Stimulated activated CD4-positive, alpha-beta T cell treated with anti-CD3 and anti-CD28 coated beads, Interleukin-15, amount 100 ng/mL, for 24 hours (primary cell): ENCODE data around the gene ZNF691.
"Not testable (repeated sequence)": the region's sequence is repeated elsewhere in the genome, so short reads cannot be mapped to it uniquely, and the experiment has no call there.

Experiments
- DNase-seq: peaks from one replicate; pipeline ENCODE4 v3.0.0-alpha.2; 2020

Gene ZNF691

DNA sequence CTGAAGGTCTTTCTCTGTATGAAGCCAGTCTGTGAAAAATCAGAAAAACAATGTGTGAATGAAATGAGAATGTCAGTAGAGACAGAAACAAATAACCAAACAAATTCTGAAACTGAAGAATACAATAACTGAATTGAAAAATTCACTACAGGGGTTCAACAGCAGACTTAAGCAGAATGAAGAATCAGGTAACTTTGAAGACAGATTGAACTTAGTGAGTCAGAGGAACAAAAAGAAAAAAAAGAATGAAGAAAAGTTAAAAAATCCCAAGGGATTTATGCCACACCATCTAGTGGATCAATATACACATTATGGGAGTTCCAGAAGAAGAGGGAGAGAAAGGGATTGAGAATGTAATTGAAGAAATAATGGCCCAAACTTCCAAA, 14.6 kb downstream of the ZNF691 start:
- DNase-seq = no peak

DNA sequence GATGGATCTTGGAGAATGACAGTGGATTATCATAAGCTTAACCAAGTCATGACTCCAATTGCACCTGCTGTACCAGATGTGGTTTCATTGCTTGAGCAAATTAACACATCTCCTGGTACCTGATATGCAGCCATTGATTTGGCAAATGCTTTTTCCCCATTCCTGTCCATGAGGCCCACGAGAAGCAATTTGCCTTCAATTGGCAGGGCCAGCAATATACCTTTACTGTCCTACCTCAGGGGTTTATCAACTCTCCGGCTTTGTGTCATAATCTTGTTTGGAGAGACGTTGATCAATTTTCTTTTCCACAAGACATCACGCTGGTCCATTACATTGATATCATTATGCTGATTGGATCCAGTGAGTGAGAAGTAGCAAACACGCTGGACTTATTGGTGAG, 20.1 kb downstream of the ZNF691 start:
- DNase-seq = no peak

DNA sequence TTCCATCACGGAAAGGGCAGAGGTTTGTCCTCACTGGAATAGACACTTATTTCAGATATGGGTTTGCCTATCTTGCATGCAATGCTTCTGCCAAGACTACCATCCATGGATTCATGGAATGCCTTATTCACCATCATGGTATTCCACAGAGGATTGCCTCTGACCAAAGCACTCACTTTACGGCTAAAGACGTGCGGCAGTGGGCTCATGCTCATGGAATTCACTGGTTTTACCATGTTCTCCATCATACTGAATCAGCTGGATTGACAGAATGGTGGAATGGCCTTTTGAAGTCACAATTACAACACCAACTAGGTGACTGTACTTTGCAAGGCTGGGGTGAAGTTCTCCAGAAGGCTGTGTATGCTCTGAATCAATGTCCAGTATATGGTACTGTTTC, 22.1 kb downstream of the ZNF691 start:
- not testable (repeated sequence) for DNase-seq

DNA sequence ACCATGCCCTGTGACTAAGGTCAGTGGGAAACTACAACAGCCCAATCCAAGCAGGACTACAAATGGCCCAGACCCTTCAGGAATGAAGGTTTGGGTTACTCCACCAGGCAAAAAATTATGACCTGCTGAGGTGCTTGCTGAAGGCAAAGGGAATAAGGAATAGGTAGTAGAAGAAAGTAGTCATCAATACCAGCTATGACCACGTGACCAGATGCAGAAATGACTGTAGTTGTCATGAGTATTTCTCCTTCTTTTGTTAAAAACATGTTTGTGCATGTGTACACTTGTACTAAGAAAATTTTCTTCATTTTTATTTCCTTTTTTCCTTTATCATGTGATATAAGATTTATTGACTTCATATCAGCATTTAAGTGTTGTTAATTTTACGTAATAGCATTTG, 22.8 kb downstream of the ZNF691 start:
- not testable (repeated sequence) for DNase-seq

DNA sequence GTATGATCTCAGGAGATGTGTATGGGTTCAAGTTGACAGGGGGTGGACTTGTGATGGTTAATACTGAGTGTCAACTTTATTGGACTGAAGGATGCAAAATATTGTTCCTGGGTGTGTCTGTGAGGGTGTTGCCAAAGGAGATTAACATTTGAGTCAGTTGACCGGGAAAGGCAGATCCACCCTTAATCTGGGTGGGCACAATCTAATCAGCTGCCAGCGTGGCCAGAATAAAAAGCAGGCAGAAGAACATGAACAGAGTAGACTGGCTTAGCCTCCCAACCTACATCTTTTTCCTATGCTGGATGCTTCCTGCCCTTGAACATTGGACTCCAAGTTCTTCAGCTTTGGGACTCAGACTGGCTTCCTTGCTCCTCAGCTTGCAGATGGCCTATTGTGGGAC, 23.3 kb downstream of the ZNF691 start:
- DNase-seq = not testable (repeated sequence)

DNA sequence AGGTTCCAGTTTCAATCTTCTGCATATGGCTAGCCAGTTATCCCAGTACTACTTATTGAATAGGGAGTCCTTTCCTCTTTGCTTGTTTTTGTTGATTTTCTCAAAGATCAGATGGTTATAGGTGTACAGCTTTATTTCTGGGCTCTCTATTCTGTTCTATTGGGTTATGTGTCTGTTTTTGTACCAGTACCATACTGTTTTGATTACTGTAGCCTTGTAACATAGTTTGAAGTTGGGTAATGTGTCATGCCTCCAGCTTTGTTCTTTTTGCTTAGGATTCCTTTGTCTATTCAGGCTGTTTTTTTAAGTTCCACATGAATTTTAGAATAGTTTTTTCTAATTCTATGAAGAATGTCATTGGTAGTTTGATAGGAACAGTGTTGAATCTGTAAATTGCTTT, 26.7 kb downstream of the ZNF691 start:
- not testable (repeated sequence) for DNase-seq

DNA sequence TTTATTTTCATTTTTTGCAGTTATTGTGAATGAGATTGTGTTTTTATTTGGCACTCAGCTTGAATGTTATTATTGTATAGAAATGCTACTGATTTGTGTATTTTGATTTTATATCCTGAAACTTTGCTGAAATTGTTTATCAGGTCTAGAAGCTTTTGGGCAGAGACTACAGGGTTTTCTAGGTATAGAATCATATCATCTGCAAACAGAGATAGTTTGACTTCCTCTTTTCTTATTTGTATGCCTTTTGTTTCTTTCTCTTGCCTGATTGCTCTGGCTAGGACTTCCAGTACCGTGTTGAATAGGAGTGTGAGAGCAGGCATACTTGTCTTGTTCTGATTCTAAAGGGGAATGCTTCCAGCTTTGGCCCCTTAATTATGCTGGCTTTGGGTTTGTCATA, 27.3 kb downstream of the ZNF691 start:
- no peak for DNase-seq

DNA sequence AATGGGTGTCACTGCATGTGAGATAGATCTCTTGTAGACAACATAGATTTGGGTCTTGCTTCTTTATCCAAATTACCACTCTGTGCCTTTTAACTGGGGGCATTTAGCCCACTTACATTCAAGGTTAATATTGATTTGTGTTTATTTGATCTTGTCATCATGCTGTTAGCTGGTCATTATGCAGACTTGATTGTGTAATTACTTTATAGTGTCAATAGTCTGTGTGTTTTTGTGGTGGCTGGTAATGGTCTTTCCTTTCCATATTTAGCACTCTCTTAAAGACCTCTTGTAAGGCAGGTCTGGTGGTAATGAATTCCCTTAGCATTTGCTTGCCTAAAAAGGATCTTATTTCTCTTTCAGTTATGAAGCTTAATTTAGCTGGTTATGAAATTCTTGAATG, 29.6 kb downstream of the ZNF691 start:
- no peak for DNase-seq

DNA sequence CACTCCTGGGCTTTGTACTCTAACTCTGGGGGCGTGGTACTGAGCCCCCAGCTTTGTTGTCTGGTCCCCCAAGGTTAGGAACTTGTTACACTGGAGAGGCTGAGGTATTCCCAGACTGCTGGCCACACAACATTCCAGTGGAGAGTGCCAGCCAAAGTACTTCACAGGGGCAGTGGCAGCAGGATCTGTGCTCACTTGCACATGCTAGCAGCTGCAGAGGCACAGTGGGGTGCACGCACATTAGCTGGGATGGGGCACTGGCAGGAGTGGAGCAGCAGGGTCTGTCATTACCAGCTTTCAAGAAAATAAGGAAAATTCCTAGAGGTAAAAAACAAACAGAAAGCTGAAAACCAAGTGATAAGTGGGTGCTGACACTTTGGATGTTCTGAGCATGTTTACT, 31.0 kb downstream of the ZNF691 start:
- no peak for DNase-seq

DNA sequence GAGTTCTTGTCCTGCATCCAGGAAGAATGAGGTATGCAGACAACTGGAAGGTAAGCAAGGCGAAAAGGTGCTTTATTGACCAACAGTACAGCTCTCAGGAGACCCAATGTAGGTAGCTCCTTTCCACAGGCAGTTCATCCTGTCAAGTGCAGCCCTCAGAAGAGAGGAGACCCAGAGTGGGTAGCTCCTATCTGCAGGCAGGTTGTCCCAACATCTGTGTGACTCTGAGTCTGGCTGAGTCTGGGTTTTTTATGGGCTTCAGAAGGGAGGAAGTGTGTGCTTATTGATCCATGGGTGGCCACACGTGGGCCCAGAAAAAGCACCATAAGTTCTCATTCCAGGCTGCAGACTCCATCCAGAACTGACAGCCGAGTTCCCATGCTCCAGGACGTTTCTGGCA, 34.0 kb downstream of the ZNF691 start:
- DNase-seq = no peak

DNA sequence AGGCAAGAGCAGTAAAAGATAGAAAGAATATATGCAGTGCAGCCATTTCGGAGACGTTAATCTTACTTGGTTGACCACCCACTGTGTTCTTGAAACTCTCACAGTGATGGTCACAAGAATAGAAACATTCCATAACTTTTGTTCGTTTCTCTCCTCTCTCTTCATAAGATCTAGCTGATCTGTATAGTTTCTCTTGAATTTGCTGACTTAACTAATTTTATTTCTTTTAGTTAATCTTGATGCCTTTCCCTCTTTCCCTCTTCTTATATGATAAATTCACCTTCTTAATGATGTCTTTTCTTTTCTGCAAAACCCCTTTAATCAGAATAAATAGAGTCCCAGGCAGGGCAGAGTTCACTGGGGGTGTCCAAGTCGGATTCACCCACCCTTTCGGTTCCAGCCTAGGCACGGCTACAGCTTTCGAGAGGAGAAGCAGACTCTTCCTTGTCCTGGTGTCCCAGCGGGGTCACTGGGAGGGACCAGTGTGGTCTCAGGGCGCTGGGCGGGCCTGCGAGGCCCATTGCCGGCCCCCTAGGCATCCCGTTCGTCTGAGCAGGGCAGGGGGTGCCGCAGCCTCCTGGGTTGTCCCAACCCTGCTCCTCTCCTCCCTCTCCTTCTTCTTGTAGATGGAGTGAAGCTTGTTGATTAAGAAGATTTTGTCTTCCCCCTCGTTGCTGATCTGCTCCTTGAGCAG, 39.8 kb downstream of the ZNF691 start:
- no peak for DNase-seq

DNA sequence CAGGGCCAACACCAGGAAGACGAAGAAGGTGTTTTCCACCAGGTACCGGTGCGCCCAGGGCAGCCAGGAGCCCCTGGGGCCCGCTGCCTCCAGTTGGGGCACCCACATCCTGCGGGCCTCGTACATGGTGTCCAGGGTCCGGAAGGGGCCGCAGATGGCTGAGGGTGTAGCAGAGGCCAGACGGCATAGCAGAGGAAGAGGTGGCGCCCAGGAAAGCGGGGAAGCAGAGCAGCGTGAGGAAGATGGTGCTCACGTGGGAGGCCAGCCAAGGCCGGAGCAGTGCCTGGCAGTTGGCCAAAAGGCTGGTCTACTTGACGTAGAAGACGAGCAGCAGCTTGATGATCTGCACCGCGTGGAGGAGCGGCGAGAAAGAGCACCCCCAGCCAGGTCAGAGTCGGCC, 40.4 kb downstream of the ZNF691 start:
- no peak for DNase-seq

DNA sequence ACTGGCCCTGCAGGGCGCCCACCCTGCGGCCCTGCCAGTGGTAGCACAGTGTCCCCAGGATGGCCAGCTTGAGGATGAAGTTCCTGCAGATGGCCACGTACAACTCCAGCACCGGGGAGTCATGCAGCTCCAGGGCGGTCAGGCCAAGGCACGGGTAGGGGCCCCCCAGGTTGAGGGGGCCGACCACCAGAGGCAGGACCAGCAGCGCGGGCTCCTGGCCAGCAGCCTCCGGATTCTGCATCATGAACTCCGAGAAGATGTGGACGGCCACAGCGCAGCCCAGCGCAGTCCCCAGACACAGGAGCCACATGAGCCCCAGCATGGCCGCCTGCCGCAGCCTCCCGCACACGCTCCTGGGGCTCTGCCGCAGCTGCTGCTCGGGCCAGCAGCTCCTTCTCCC, 41.0 kb downstream of the ZNF691 start:
- no peak for DNase-seq

DNA sequence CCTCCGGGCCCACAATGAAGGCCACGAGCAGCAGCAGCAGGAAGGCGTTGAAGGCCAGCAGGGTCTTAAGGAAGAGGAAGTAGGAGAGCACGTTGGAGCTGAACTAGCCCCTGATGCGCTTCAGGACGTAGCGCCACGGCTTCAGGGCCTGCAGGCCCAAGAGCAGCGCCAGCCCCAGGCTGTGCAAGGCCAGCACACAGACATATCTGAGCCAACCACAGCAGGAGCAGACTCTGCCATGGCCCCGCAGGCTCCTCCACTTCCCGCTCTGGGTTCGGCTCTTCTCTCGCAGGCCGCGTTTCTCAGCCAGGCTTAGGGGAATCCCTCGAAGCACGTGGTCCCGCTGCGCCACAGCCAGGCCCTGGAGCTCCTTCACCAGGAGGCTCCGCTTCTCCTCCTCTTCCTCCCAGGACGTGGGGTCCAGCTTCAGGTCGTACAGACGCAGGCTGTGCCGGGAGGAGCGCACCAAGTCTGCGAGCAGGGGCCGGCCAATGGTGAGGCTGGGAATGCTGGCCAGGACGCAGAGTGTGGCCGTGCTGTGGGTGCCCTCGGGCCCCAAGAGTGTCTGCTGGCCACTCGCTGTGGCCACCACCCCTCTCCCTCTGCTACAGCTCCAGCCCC, 41.7 kb downstream of the ZNF691 start:
- no peak for DNase-seq

DNA sequence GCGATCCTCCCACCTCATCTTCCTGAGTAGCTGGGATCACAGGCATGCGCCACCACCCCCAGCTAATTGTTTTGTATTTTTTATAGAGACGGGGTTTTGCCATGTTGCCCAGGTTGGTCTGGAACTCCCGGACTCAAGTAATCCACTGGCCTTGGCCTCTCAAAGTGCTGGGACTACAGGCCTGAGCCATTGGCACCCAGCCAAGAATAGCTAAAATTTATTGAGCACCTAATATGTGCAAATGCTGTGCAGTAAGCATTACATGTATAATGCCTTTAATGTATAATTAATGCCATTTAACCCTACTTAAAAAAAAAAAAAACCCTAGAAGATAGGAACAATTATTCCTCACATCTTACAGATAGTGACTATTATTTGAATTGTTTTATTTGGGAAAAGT, 42.9 kb downstream of the ZNF691 start:
- DNase-seq = no peak

DNA sequence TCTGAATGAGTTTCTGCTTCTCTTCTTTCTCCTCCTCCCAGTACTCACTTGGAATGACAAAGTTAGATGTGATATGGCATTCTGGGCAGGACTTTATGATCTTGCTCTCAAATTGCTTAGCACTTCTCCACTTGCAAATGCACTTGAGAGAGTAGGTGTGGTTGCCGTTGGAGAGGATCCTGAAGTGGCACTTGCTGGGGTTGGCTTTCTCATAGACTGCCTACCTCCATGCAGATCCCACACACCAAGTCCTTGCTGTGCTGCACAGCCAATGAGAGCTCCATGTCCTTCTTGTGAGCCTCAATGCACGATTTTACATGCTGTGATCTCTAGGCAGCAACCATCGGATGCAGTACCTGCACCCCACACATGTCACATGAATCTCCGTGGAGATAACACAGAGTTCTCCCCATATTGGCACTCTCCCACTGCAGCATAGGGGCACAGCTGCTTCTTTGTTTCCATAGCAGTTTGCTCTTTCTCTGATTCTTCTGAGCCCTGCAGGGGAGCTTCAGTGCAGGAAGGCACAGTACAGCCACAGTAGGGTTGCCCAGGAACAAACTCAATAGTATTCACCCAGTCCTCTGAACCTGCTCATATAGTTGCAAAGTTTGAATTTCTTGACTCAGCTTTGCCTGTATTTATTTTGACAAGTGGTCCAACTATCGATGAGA, 45.2 kb downstream of the ZNF691 start:
- DNase-seq = no peak

DNA sequence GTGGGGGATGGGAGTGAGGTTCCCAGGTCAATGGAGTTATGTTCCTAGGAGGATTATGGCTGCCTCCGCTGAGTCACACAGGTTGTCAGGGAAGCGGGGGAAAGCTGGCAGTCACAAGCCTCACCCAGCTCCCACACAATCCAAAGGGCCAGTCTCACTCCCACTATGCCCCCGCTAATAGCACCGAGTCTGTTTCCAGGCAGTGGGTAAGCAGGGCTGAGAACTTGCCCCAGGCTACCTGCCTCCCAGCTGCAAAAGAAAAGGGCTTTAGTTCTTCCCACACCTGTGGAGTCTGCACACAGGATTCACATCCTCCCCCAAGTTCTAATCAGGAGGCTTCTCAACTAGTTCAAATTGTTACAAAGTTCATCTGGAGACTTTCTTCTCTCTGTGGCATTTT, 53.5 kb downstream of the ZNF691 start:
- not testable (repeated sequence) for DNase-seq
